Measurements from ENCODE around the gene HSPA6.
"Not testable (repeated sequence)": the region's sequence is repeated elsewhere in the genome, so short reads cannot be mapped to it uniquely, and the experiment has no call there.

GRCh38 chr1:161523041-161523816 lies 1.1 kb upstream of the HSPA6 start:
- not testable (repeated sequence) for TF ChIP-seq CTCF (IDR thresholded peaks at IDR 0.05); POLR2AphosphoS5 (IDR thresholded peaks at IDR 0.05; ENCODE audit: low read depth, low read length); SIN3A (IDR thresholded peaks at IDR 0.05; ENCODE audit: borderline replicate concordance, insufficient read depth, low read depth, low read length); TCF7L2 (IDR thresholded peaks at IDR 0.05; ENCODE audit: low read depth, low read length); REST (IDR thresholded peaks at IDR 0.05; ENCODE audit: insufficient read depth in 1 of 2, low read depth in 2 of 2, low read length in 1 of 2)

Data from Panc1 (cell line).